K562 (cell line): ENCODE data around the gene IL34. TPM values are rescaled to one million over a fixed set of nuclear protein-coding genes. Genes with fewer than 3 reads are reported as not detected.

ENCODE experiments used
- ATAC-seq: fragments of 200-7000 bp; cut with Tn5 transposase; 3 replicates; pipeline ENCODE4 v1.9.1; 2020; ENCODE audit warnings: moderate library complexity
- BruUV-seq: library from RNA; stranded (reverse); fragments of 400-500 nt; replicated peaks from 2 replicates; lab custom pipeline; 2021; lab: Mats Ljungman, UMichigan
- CTCF ChIA-PET: fragments of 300-600 bp; formaldehyde crosslinking; extraction: SDS; loops from one replicate; lab custom pipeline; 2021; ENCODE audit warnings: low intra/inter-chr PET ratio; lab: Yijun Ruan, JAX
- POLR2A ChIA-PET: fragments of 300-600, 350-650 bp; sonication (Branson Sonifier 250); formaldehyde crosslinking; extraction: SDS; loops from one replicate; lab custom pipeline; 2021; ENCODE audit warnings: antibody characterized with exemption, inconsistent platforms; lab: Yijun Ruan, JAX
- DNase-seq, 4 experiments: peaks; one replicate each; pipeline versions ENCODE4 v3.0.0 to v3.0.0-alpha.2; 2011 to 2018; ENCODE audit warnings: low spot score in 3 of 4, mixed read lengths in 3 of 4; ENCODE audit errors: extremely low read depth in 1 of 4
- FAIRE-seq: peaks from 2 replicates; lab custom pipeline; 2011; peaks lifted over from hg19 to GRCh38; lab: Jason Lieb, UNC
- H2AFZ ChIP-seq: 2 replicates; pipeline ENCODE4 v1.6.0; 2011; ENCODE audit warnings: low read depth, low read length, control low read depth, inconsistent platforms
- H3K27ac ChIP-seq: fragments of 200-600 bp; 3 replicates; pipeline ENCODE4 v1.8.0; 2011; ENCODE audit warnings: low read depth, mild to moderate bottlenecking, control low read depth, inconsistent platforms, low read length, moderate library complexity, mixed read lengths; ENCODE audit errors: extremely low read depth
- H3K27me3 ChIP-seq, 2 experiments: fragments of 300-600 bp in 1 of 2; 2 replicates in 1 of 2; 3 replicates in 1 of 2; pipeline versions ENCODE4 v1.6.0 to v1.8.0; 2011; ENCODE audit warnings: inconsistent platforms in 2 of 2, low read length in 2 of 2, mild to moderate bottlenecking in 1 of 2, mixed read lengths in 1 of 2, moderate library complexity in 1 of 2; ENCODE audit not compliant: control insufficient read depth in 2 of 2, insufficient read depth in 2 of 2
- H3K36me3 ChIP-seq: fragments of 300-600 bp; 3 replicates; pipeline ENCODE4 v1.8.0; 2011; ENCODE audit warnings: mild to moderate bottlenecking, low read length, inconsistent platforms; ENCODE audit not compliant: control insufficient read depth, insufficient read depth
- H3K4me1 ChIP-seq, 2 experiments: fragments of 200-600 bp in 1 of 2; replicated peaks in 1 of 2; 2 replicates in 1 of 2; 3 replicates in 1 of 2; pipeline versions ENCODE4 v1.5.1 to v1.8.0; 2011; ENCODE audit warnings: inconsistent platforms in 2 of 2, low read length in 2 of 2, mild to moderate bottlenecking in 1 of 2, mixed read lengths in 1 of 2, moderate library complexity in 1 of 2; ENCODE audit not compliant: control insufficient read depth in 2 of 2, insufficient read depth in 2 of 2
- H3K4me2 ChIP-seq: 2 replicates; pipeline ENCODE4 v1.6.1; 2011; ENCODE audit warnings: low read length, control low read depth, inconsistent platforms, mixed read lengths; ENCODE audit not compliant: insufficient read depth
- H3K4me3 ChIP-seq: fragments of 200-600 bp; sonication (generic), shearing (Covaris generic); 2 replicates; pipeline ENCODE4 v1.5.1; 2016; ENCODE audit warnings: control low read depth, inconsistent platforms
- H3K79me2 ChIP-seq: fragments of 200-600 bp; 3 replicates; pipeline ENCODE4 v1.8.0; 2011; ENCODE audit warnings: low read length, inconsistent platforms; ENCODE audit not compliant: control insufficient read depth, insufficient read depth
- H3K9ac ChIP-seq, 2 experiments: 2 replicates each; pipeline versions ENCODE4 v1.6.0 to v1.6.1; 2011; ENCODE audit warnings: low read depth in 2 of 2, low read length in 2 of 2, control low read depth in 1 of 2, inconsistent platforms in 1 of 2, mild to moderate bottlenecking in 1 of 2, mixed read lengths in 1 of 2; ENCODE audit not compliant: insufficient read depth in 1 of 2
- H3K9me1 ChIP-seq: one replicate; pipeline ENCODE4 v1.6.0; 2011; ENCODE audit warnings: inconsistent platforms, mild to moderate bottlenecking, low read length, moderate library complexity; ENCODE audit not compliant: control insufficient read depth, insufficient read depth
- H3K9me3 ChIP-seq: replicated peaks from 2 replicates; pipeline ENCODE4 v1.5.1; 2011; ENCODE audit warnings: low read depth, low read length, inconsistent platforms; ENCODE audit not compliant: control insufficient read depth, insufficient read depth
- H4K20me1 ChIP-seq: replicated peaks from 2 replicates; pipeline ENCODE4 v1.6.1; 2011; ENCODE audit warnings: low read length, inconsistent platforms, mixed read lengths; ENCODE audit not compliant: control insufficient read depth, insufficient read depth
- CXXC5 ChIP-seq: fragments of 250-450 bp; sonication (Bioruptor Pico); IDR thresholded peaks from 2 replicates; pipeline ENCODE4 v1.8.0; 2022; ENCODE audit warnings: inconsistent platforms, mild to moderate bottlenecking, moderate library complexity
- KDM5B ChIP-seq: fragments of 200-600 bp; sonication (generic); IDR thresholded peaks from 2 replicates; pipeline ENCODE4 v1.6.1; 2012; ENCODE audit warnings: low read depth, mild to moderate bottlenecking, moderate library complexity, low read length, control low read depth, inconsistent platforms; ENCODE audit not compliant: insufficient replicate concordance
- KLF16 ChIP-seq: IDR thresholded peaks from 2 replicates; pipeline ENCODE4 v1.6.1; 2016; ENCODE audit warnings: antibody characterized with exemption
- NELFE ChIP-seq: IDR thresholded peaks from 2 replicates; pipeline ENCODE4 v1.6.1; 2011; ENCODE audit warnings: mild to moderate bottlenecking; ENCODE audit not compliant: insufficient read depth, insufficient read length
- POLR2A ChIP-seq: fragments of 450-650 bp; conservative IDR thresholded peaks from 2 replicates; pipeline ENCODE4 v1.6.1; 2016
- SETDB1 ChIP-seq: IDR thresholded peaks from one replicate; pipeline ENCODE4 v1.6.1; 2012; ENCODE audit warnings: low read length, control low read depth, inconsistent platforms
- SRSF9 ChIP-seq: fragments of 200-400 bp; formaldehyde crosslinking; IDR thresholded peaks from 2 replicates; pipeline ENCODE4 v1.6.1; 2017; ENCODE audit warnings: low read depth, low read length, borderline replicate concordance
- ZNF274 ChIP-seq: IDR thresholded peaks from 2 replicates; pipeline ENCODE4 v1.6.1; 2011; ENCODE audit warnings: low read depth, mild to moderate bottlenecking, low read length, moderate library complexity, borderline replicate concordance
- WGBS: fragments of 100-300 bp; shearing (Covaris generic); methylation state at CpG from one replicate; pipeline ENCODE4 v1.1.6; 2016; ENCODE audit warnings: low coverage, mixed read lengths; ENCODE audit not compliant: insufficient coverage; ENCODE audit errors: missing lambda C conversion rate; 5-methylcytosine and 5-hydroxymethylcytosine counted together
- in situ Hi-C: fragments of 300-500 bp; cut with MboI; formaldehyde crosslinking; loops from 4 replicates; pipeline ENCODE4 v1.15.0; 2018; ENCODE audit warnings: inconsistent platforms, mixed read lengths
- intact Hi-C: fragments of 100-400 bp; cut with micrococcal nuclease; formaldehyde crosslinking; loops from 2 replicates; pipeline ENCODE4 v1.14.2; 2022
- polyA plus RNA-seq, 8 experiments: library from polyadenylated mRNA; depleted of rRNA in 4 of 8; stranded (reverse) in 5 of 8; unstranded in 3 of 8; fragments of >200 nt; fragmentation: Nextera tagmentation in 2 of 8; fragmentation: Illumina TruSeq in 1 of 8; extraction: Ambion mirVana in 2 of 8; extraction: Trizol in 1 of 8; gene quantifications; 2 replicates each; pipeline versions ENCODE4 v1.2.1 to v1.2.3, GENCODE V29; 2011 to 2014; ENCODE audit warnings: inconsistent platforms in 1 of 8, missing spikeins in 1 of 8
- total RNA-seq, 7 experiments: library from RNA; depleted of rRNA in 6 of 7; stranded (reverse); fragments of >200 nt in 6 of 7; fragmentation: Illumina TruSeq in 2 of 7; extraction: Trizol in 2 of 7; gene quantifications; 2 replicates each; pipeline versions ENCODE4 v1.2.1 to v1.2.3, GENCODE V29; 2011 to 2021; ENCODE audit warnings: low replicate concordance in 1 of 7
- TF ChIP-seq, protein P1 (sequence below): IDR thresholded peaks from 2 replicates; pipeline ENCODE4 v1.6.1; 2016; ENCODE audit warnings: missing genetic modification characterization, missing compliant biosample characterization
- TF ChIP-seq, protein P2 (sequence below), 2 experiments: fragments of 450-650 bp; IDR thresholded peaks; 2 replicates each; pipeline ENCODE4 v1.6.1; 2016
- TF ChIP-seq, protein P3 (sequence below), 3 experiments: IDR thresholded peaks in 2 of 3; conservative IDR thresholded peaks in 1 of 3; 2 replicates each; pipeline ENCODE4 v1.5.1; 2011 to 2012; ENCODE audit warnings: low read length in 3 of 3, mild to moderate bottlenecking in 3 of 3, control low read depth in 2 of 3, improper control_type of control experiment in 1 of 3, inconsistent platforms in 1 of 3, low read depth in 1 of 3, mixed read lengths in 1 of 3, moderate library complexity in 1 of 3; ENCODE audit not compliant: insufficient read depth in 2 of 3

Gene IL34
- total and polyA plus RNA-seq, 9 of the 15 experiments (the other 6 are each of a cell fraction or from before 2014, with no cell fraction given), result 0.07 to 0.18 (median 0.10) TPM; not detected in 6

DNA sequence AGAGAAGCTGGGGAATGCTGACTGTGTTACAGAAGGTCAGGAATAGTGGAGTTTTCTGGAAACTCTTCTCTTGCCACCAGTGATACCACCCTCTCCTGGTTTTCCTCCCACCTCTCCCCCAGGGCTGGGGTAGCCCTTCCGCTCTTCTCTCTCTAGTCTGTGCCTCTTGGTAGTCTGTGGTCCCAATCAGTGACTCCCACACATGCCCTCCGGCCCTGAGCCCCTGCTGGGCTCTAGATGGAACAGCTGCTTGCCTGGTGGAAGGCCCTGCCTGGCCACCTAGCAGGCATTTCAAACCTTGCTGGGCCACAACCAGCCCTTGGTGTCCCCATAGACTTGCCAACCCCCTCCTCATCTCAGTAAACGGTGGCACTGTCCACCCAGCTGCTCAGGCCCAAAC is 54.7 kb downstream of the IL34 start:
- Histone ChIP-seq H3K36me3 (peaks cover 14% of the 10 kb centered on the region; the same call in 1 of the 3 replicates), H3K9me3 (no peaks in the 10 kb centered on the region), H3K4me3 (no peak overlapping the region), H3K9ac (peak overlapping the region in 1 of 2 experiments; percentile 83; a peak in 2 of 4 replicates), H3K27me3 (no peaks in the 10 kb centered on the region), H3K9me1 (peaks cover 4% of the 10 kb centered on the region), H3K4me1 (peaks cover 9 to 78% of the 10 kb centered on the region in 2 experiments; a peak in 4 of 5 replicates), H3K27ac (no peak overlapping the region), H3K79me2 (no peaks in the 10 kb centered on the region), H2AFZ (no peak overlapping the region), H3K4me2 (no peak overlapping the region), H4K20me1 (no peaks in the 10 kb centered on the region)
- BruUV-seq, result no TSS peak
- intact Hi-C loops (no loop called here), in situ Hi-C loops (no loop called here)
- CTCF ChIA-PET, result no interaction called here
- POLR2A ChIA-PET, result interaction anchor here (0.6 to 0.7 kb wide), 2 partner anchors 9 to 46 kb away, joined by 3 read pairs; no protein-coding TSS in a partner anchor
- DNase-seq (no peak), FAIRE-seq (no peak), ATAC-seq (no peak)
- WGBS, result 50% methylated on average over 3 of the region's 3 CpGs
- no peak for TF ChIP-seq ZNF274
- no peak for TF ChIP-seq KDM5B
- no peak for TF ChIP-seq SRSF9
- no peak for TF ChIP-seq POLR2A

DNA sequence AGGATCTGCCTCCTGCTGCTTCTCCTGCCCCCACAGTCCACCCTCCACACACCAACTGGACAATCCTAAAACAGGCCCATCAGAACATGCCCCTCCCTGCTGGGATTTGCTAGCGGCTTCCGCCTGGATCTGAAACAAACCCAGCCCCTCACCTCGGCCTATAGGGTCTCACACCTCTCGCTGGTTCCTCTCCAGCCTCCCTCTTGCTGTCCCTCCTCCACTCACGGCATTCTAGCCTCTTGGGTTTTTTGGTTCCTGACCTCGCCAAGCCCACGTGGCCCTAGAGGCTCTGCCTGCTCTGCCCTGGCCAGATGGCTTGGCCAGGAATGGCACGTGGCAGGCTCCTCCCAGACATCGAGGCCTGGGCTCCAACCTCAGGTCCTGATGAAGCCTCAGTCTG is 55.2 kb downstream of the IL34 start:
- DNase-seq, result no peak
- BruUV-seq, result no TSS peak
- intact Hi-C loops (no loop called here), in situ Hi-C loops (no loop called here)
- Histone ChIP-seq H3K9me3 (no peaks in the 10 kb centered on the region), H3K4me3 (no peak overlapping the region), H3K79me2 (no peaks in the 10 kb centered on the region), H3K36me3 (peaks cover 14% of the 10 kb centered on the region; the same call in 1 of the 3 replicates), H3K27me3 (no peaks in the 10 kb centered on the region), H3K9ac (peak overlapping the region in 1 of 2 experiments; percentile 83; a peak in 2 of 4 replicates), H2AFZ (no peak overlapping the region), H3K4me1 (peaks cover 4 to 72% of the 10 kb centered on the region in 2 experiments; a peak in 4 of 5 replicates), H3K27ac (no peak overlapping the region), H3K4me2 (no peak overlapping the region), H3K9me1 (peaks cover 4% of the 10 kb centered on the region), H4K20me1 (no peaks in the 10 kb centered on the region)
- ChIA-PET CTCF (no interaction called here), POLR2A (no interaction called here)
- ATAC-seq, result no peak
- FAIRE-seq, result no peak
- WGBS, result 86% methylated on average over 7 of the region's 9 CpGs
- TF ChIP-seq, protein P1, sequence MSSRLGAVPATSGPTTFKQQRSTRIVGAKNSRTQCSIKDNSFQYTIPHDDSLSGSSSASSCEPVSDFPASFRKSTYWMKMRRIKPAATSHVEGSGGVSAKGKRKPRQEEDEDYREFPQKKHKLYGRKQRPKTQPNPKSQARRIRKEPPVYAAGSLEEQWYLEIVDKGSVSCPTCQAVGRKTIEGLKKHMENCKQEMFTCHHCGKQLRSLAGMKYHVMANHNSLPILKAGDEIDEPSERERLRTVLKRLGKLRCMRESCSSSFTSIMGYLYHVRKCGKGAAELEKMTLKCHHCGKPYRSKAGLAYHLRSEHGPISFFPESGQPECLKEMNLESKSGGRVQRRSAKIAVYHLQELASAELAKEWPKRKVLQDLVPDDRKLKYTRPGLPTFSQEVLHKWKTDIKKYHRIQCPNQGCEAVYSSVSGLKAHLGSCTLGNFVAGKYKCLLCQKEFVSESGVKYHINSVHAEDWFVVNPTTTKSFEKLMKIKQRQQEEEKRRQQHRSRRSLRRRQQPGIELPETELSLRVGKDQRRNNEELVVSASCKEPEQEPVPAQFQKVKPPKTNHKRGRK (tag), result no peak
- TF ChIP-seq CXXC5 (CRISPR knock-in tag) (no peak), KLF16 (no peak), NELFE (no peak), POLR2A (no peak), SETDB1 (no peak)
- TF ChIP-seq, protein P2, sequence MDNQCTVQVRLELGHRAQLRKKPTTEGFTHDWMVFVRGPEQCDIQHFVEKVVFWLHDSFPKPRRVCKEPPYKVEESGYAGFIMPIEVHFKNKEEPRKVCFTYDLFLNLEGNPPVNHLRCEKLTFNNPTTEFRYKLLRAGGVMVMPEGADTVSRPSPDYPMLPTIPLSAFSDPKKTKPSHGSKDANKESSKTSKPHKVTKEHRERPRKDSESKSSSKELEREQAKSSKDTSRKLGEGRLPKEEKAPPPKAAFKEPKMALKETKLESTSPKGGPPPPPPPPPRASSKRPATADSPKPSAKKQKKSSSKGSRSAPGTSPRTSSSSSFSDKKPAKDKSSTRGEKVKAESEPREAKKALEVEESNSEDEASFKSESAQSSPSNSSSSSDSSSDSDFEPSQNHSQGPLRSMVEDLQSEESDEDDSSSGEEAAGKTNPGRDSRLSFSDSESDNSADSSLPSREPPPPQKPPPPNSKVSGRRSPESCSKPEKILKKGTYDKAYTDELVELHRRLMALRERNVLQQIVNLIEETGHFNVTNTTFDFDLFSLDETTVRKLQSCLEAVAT (IDR thresholded peaks at IDR 0.05), result no peak
- TF ChIP-seq, protein P3, sequence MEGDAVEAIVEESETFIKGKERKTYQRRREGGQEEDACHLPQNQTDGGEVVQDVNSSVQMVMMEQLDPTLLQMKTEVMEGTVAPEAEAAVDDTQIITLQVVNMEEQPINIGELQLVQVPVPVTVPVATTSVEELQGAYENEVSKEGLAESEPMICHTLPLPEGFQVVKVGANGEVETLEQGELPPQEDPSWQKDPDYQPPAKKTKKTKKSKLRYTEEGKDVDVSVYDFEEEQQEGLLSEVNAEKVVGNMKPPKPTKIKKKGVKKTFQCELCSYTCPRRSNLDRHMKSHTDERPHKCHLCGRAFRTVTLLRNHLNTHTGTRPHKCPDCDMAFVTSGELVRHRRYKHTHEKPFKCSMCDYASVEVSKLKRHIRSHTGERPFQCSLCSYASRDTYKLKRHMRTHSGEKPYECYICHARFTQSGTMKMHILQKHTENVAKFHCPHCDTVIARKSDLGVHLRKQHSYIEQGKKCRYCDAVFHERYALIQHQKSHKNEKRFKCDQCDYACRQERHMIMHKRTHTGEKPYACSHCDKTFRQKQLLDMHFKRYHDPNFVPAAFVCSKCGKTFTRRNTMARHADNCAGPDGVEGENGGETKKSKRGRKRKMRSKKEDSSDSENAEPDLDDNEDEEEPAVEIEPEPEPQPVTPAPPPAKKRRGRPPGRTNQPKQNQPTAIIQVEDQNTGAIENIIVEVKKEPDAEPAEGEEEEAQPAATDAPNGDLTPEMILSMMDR (IDR thresholded peaks at IDR 0.05 in 2 of 3, conservative IDR thresholded peaks at IDR 0.05 in 1 of 3; ENCODE audit: insufficient read depth in 2 of 3, low read depth in 1 of 3, low read length in 3 of 3), result no peak
